Measurements from ENCODE around the gene HPS3. TPM values are rescaled to one million over a fixed set of nuclear protein-coding genes. Genes with fewer than 3 reads are reported as not detected.

Gene HPS3
- total and polyA plus RNA-seq, 3 experiments from 2014 or later = 19.3 to 41.9 (median 19.6) TPM

- no peaks in the 10 kb centered on the region for H3K4me1 ChIP-seq (ENCODE audit: insufficient read depth, low read length)
- no peak for DNase-seq
- no peaks in the 10 kb centered on the region for H3K9me3 ChIP-seq (ENCODE audit: low read length)
- Mint-ChIP-seq H3K9me3 (no peaks in the 10 kb centered on the region), H3K4me1 (peaks cover 4 to 5% (median 4%) of the 10 kb centered on the region in 3 donors), H3K4me3 (no peak overlapping the region), H3K27ac (no peak overlapping the region), H3K27me3 (peaks cover 0 to 13% of the 10 kb centered on the region in 2 donors), H3K36me3 (no peaks in the 10 kb centered on the region)
- H3K4me3 ChIP-seq (ENCODE audit: low read length) = no peak overlapping the region
- ChIA-PET CTCF (interaction anchor here (1.2 to 4.0 kb wide), 3 partner anchors 148 to 152 kb away, joined by 3 to 30 read pairs (median 5); no protein-coding TSS in a partner anchor), POLR2A (no interaction called here)
- H3K27ac ChIP-seq (ENCODE audit: low read depth, low read length) = no peak overlapping the region
- H3K36me3 ChIP-seq (ENCODE audit: insufficient read depth, low read length) = no peaks in the 10 kb centered on the region
- no peaks in the 10 kb centered on the region for H3K27me3 ChIP-seq (ENCODE audit: insufficient read depth, low read length, poor library complexity, severe bottlenecking)
These were observed 6.5 kb upstream of the HPS3 start for GRCh38 chr3:149122721-149123578.

- Mint-ChIP-seq H3K27me3 (peaks cover 0 to 13% of the 10 kb centered on the region in 2 donors), H3K9me3 (no peaks in the 10 kb centered on the region), H3K4me3 (peak overlapping the region; percentile 92 to 99 (median 96)), H3K4me1 (peaks cover 40 to 47% (median 46%) of the 10 kb centered on the region in 3 donors), H3K36me3 (peaks cover 0 to 18% (median 2%) of the 10 kb centered on the region in 3 donors), H3K27ac (peak overlapping the region; percentile 87 to 97 (median 92))
- H3K27me3 ChIP-seq (ENCODE audit: insufficient read depth, low read length, poor library complexity, severe bottlenecking) = no peaks in the 10 kb centered on the region
- H3K9me3 ChIP-seq (ENCODE audit: low read length) = no peaks in the 10 kb centered on the region
- H3K4me3 ChIP-seq (ENCODE audit: low read length) = peak overlapping the region; percentile 85
- H3K27ac ChIP-seq (ENCODE audit: low read depth, low read length) = peak overlapping the region; percentile 86
- POLR2A ChIA-PET = interaction anchor here (0.8 to 1.7 kb wide), 3 partner anchors 8 to 145 kb away, joined by 3 to 10 read pairs (median 4); partner anchors contain the start of gene GYG1
- H3K4me1 ChIP-seq (ENCODE audit: insufficient read depth, low read length) = peaks cover 37% of the 10 kb centered on the region
- H3K36me3 ChIP-seq (ENCODE audit: insufficient read depth, low read length) = no peaks in the 10 kb centered on the region
- CTCF ChIA-PET = interaction anchor here (1.0 to 3.4 kb wide), 7 partner anchors 9 to 150 kb away, joined by 3 to 27 read pairs (median 8); partner anchors contain the start of gene GYG1
- DNase-seq = no peak
These were observed 617 bp upstream of the HPS3 start for GRCh38 chr3:149128821-149129220.

GRCh38 chr3:149131589-149131988 lies 2.2 kb downstream of the HPS3 start:
- Mint-ChIP-seq H3K9me3 (no peaks in the 10 kb centered on the region), H3K27ac (peak overlapping the region; percentile 64 to 97 (median 90)), H3K27me3 (no peaks in the 10 kb centered on the region), H3K4me3 (peak overlapping the region; percentile 86 to 99 (median 96)), H3K4me1 (peaks cover 51 to 74% (median 72%) of the 10 kb centered on the region in 3 donors), H3K36me3 (peaks cover 0 to 26% (median 2%) of the 10 kb centered on the region in 3 donors)
- Histone ChIP-seq H3K9me3 (ENCODE audit: low read length) (no peaks in the 10 kb centered on the region), H3K36me3 (ENCODE audit: insufficient read depth, low read length) (no peaks in the 10 kb centered on the region), H3K27ac (ENCODE audit: low read depth, low read length) (no peak overlapping the region), H3K4me1 (ENCODE audit: insufficient read depth, low read length) (peaks cover 37% of the 10 kb centered on the region), H3K4me3 (ENCODE audit: low read length) (no peak overlapping the region), H3K27me3 (ENCODE audit: insufficient read depth, low read length, poor library complexity, severe bottlenecking) (no peaks in the 10 kb centered on the region)
- ChIA-PET CTCF (interaction anchor here (0.9 to 1.6 kb wide), 2 partner anchors 11 to 33 kb away, joined by 3 to 8 read pairs; no protein-coding TSS in a partner anchor), POLR2A (interaction anchor here (1.0 kb wide), 1 partner anchor 145 kb away, joined by 3 read pairs; no protein-coding TSS in a partner anchor)
- no peak for DNase-seq

GRCh38 chr3:149134575-149134974 lies 5.1 kb downstream of the HPS3 start:
- no peak for DNase-seq
- H3K4me1 Mint-ChIP-seq = peaks cover 54 to 90% (median 82%) of the 10 kb centered on the region in 3 donors
- H3K4me1 ChIP-seq (ENCODE audit: insufficient read depth, low read length) = peaks cover 27% of the 10 kb centered on the region

GRCh38 chr3:149142682-149143081 lies 13.2 kb downstream of the HPS3 start:
- no peaks in the 10 kb centered on the region for H3K9me3 ChIP-seq (ENCODE audit: low read length)
- no peak overlapping the region for H3K4me3 ChIP-seq (ENCODE audit: low read length)
- CTCF ChIA-PET = interaction anchor here (1.1 kb wide), 1 partner anchor 138 kb away, joined by 3 read pairs; no protein-coding TSS in a partner anchor
- no peak overlapping the region for H3K27ac ChIP-seq (ENCODE audit: low read depth, low read length)
- no peaks in the 10 kb centered on the region for H3K9me3 Mint-ChIP-seq
- no peaks in the 10 kb centered on the region for H3K27me3 ChIP-seq (ENCODE audit: insufficient read depth, low read length, poor library complexity, severe bottlenecking)
- H3K36me3 ChIP-seq (ENCODE audit: insufficient read depth, low read length) = peaks cover 4% of the 10 kb centered on the region
- POLR2A ChIA-PET = no interaction called here
- peaks cover 22 to 41% (median 33%) of the 10 kb centered on the region in 3 donors for H3K4me1 Mint-ChIP-seq
- H3K4me1 ChIP-seq (ENCODE audit: insufficient read depth, low read length) = peaks cover 17% of the 10 kb centered on the region
- no peak overlapping the region for H3K4me3 Mint-ChIP-seq
- peaks cover 7 to 45% (median 13%) of the 10 kb centered on the region in 3 donors for H3K36me3 Mint-ChIP-seq
- H3K27ac Mint-ChIP-seq = peak overlapping the region in 2 of 8 donors; percentile 16 to 24
- no peaks in the 10 kb centered on the region for H3K27me3 Mint-ChIP-seq
- DNase-seq = no peak

More at GRCh38 chr3:149134575-149134974, 5.1 kb downstream of the HPS3 start:
- CTCF ChIA-PET = no interaction called here
- Histone ChIP-seq H3K4me3 (ENCODE audit: low read length) (no peak overlapping the region), H3K9me3 (ENCODE audit: low read length) (no peaks in the 10 kb centered on the region), H3K27ac (ENCODE audit: low read depth, low read length) (no peak overlapping the region), H3K36me3 (ENCODE audit: insufficient read depth, low read length) (no peaks in the 10 kb centered on the region), H3K27me3 (ENCODE audit: insufficient read depth, low read length, poor library complexity, severe bottlenecking) (no peaks in the 10 kb centered on the region)
- H3K9me3 Mint-ChIP-seq = no peaks in the 10 kb centered on the region
- POLR2A ChIA-PET = no interaction called here
- H3K27ac Mint-ChIP-seq = peak overlapping the region in 1 of 8 donors; percentile 72
- H3K4me3 Mint-ChIP-seq = peak overlapping the region in 1 of 7 donors; percentile 6
- H3K27me3 Mint-ChIP-seq = no peaks in the 10 kb centered on the region
- peaks cover 0 to 24% (median 5%) of the 10 kb centered on the region in 3 donors for H3K36me3 Mint-ChIP-seq

GRCh38 chr3:149145356-149145755 lies 15.9 kb downstream of the HPS3 start:
- DNase-seq = no peak
- peaks cover 12 to 23% (median 18%) of the 10 kb centered on the region in 3 donors for H3K4me1 Mint-ChIP-seq
- H3K4me3 Mint-ChIP-seq = peak overlapping the region in 2 of 7 donors; percentile 10 to 20
- no peaks in the 10 kb centered on the region for H3K27me3 Mint-ChIP-seq
- H3K9me3 Mint-ChIP-seq = no peaks in the 10 kb centered on the region
- no peak overlapping the region for H3K4me3 ChIP-seq (ENCODE audit: low read length)
- H3K36me3 Mint-ChIP-seq = peaks cover 7 to 54% (median 17%) of the 10 kb centered on the region in 3 donors
- H3K36me3 ChIP-seq (ENCODE audit: insufficient read depth, low read length) = peaks cover 8% of the 10 kb centered on the region
- H3K9me3 ChIP-seq (ENCODE audit: low read length) = no peaks in the 10 kb centered on the region
- ChIA-PET CTCF (interaction anchor here (1.8 kb wide), 1 partner anchor 25 kb away, joined by 7 read pairs; no protein-coding TSS in a partner anchor), POLR2A (interaction anchor here (1.7 kb wide), 1 partner anchor 15 kb away, joined by 7 read pairs; no protein-coding TSS in a partner anchor)
- peak overlapping the region in 4 of 8 donors; percentile 0 to 62 (median 24) for H3K27ac Mint-ChIP-seq
- H3K27ac ChIP-seq (ENCODE audit: low read depth, low read length) = no peak overlapping the region
- peaks cover 17% of the 10 kb centered on the region for H3K4me1 ChIP-seq (ENCODE audit: insufficient read depth, low read length)
- no peaks in the 10 kb centered on the region for H3K27me3 ChIP-seq (ENCODE audit: insufficient read depth, low read length, poor library complexity, severe bottlenecking)

- Mint-ChIP-seq H3K27ac (no peak overlapping the region), H3K9me3 (no peaks in the 10 kb centered on the region), H3K4me1 (peaks cover 14 to 24% (median 14%) of the 10 kb centered on the region in 3 donors), H3K4me3 (no peak overlapping the region), H3K27me3 (no peaks in the 10 kb centered on the region), H3K36me3 (peaks cover 7 to 52% (median 13%) of the 10 kb centered on the region in 3 donors)
- Histone ChIP-seq H3K9me3 (ENCODE audit: low read length) (no peaks in the 10 kb centered on the region), H3K27me3 (ENCODE audit: insufficient read depth, low read length, poor library complexity, severe bottlenecking) (no peaks in the 10 kb centered on the region), H3K4me1 (ENCODE audit: insufficient read depth, low read length) (peaks cover 17% of the 10 kb centered on the region), H3K27ac (ENCODE audit: low read depth, low read length) (no peak overlapping the region), H3K36me3 (ENCODE audit: insufficient read depth, low read length) (peaks cover 11% of the 10 kb centered on the region), H3K4me3 (ENCODE audit: low read length) (no peak overlapping the region)
- peak in 1 of 5 donors; percentile 15 for DNase-seq
- ChIA-PET POLR2A (interaction anchor here (1.7 kb wide), 1 partner anchor 16 kb away, joined by 7 read pairs; no protein-coding TSS in a partner anchor), CTCF (interaction anchor here (1.8 kb wide), 1 partner anchor 25 kb away, joined by 7 read pairs; no protein-coding TSS in a partner anchor)
These were observed 16.5 kb downstream of the HPS3 start for GRCh38 chr3:149145974-149146373.

Measured in CD8-positive, alpha-beta memory T cell (primary cell).